Measurements from ENCODE around the gene GCLM. TPM values are rescaled to one million over a fixed set of nuclear protein-coding genes. Genes with fewer than 3 reads are reported as not detected.

The GCLM gene
- polyA plus RNA-seq, 1 donor (not counting 4 experiments of a cell fraction or from before 2014, with no cell fraction given): 41.8 TPM

DNA sequence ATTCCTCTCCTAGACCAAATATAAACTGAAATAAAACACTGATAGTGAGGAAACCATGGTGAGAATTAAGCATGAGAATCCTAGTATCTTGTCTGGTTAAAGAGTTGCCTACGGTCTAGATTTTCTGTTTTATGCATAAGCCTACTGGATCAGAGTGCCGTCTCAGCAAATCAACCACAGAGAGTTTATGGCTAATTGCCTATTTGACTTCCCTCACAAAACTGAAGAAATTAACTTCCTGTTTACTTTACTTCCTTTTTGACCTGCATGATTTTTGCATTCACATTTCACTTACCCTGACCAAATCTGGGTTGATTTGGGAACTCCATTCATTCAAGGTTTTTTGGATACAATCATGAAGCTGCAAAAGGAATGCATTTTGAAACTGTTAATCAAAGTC is 5.0 kb downstream of the GCLM start:
- DNase-seq (ENCODE audit: low read depth, low spot score): no peak
- no peak overlapping the region for H3K4me3 ChIP-seq (ENCODE audit: control insufficient read depth in 2 of 3, extremely low read depth in 1 of 3, insufficient read depth in 2 of 3, low read depth in 1 of 3, low read length in 3 of 3)
- dilution Hi-C loops (cut with MboI; ENCODE audit: extremely low pct_ligation_motif_present, low sequenced_read_pairs): no loop called here

DNA sequence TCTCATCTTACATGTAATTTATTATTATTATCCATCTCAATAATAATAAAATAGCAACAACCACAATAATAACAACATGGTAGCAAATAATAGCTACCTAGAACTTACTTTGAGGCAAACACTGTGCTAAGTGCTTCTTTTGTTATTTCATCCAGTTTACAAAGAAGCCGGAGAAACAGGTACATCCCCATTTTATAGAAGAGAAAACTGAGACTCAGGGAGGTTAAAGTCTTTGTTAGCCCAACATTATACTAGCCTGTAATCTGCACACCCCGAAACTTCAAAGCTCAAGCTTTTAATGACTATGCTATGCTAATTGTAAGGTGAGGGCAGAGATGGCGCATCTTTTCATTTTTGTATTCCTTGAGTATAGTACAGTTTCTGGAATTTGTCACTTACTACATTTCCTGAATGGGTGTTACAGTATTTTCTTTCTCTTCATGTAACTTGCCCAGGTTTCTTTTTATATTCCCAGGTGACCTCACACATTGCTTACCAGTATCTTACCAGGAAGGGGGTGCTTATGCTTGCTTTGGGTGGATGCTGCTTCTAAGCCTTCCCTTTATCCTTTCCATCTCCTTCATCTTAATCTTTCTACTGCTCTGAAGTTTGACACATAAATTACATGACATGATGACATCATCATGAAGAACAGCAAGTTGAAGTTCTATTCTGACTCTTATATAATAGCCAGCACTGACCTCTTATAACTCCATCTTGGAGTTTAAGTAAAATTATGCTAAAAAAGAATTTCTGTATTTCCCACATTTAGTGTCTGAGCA is 8.3 kb downstream of the GCLM start:
- Histone ChIP-seq H3K9me3 (ENCODE audit: control insufficient read depth, low read depth, low read length) (no peaks in the 10 kb centered on the region), H3K9ac (ENCODE audit: control insufficient read depth, extremely low read depth, insufficient read depth, low read length) (no peak overlapping the region), H3K27ac (ENCODE audit: control insufficient read depth, insufficient read depth, low read length) (no peak overlapping the region), H3K4me1 (ENCODE audit: control insufficient read depth, extremely low read depth, insufficient read depth, low read length) (no peaks in the 10 kb centered on the region), H3K4me3 (ENCODE audit: control insufficient read depth in 2 of 3, extremely low read depth in 1 of 3, insufficient read depth in 2 of 3, low read depth in 1 of 3, low read length in 3 of 3) (no peak overlapping the region), H3K9me1 (ENCODE audit: control insufficient read depth, extremely low read depth, insufficient read depth, low read length) (no peaks in the 10 kb centered on the region), H4K20me1 (ENCODE audit: control insufficient read depth, extremely low read depth, insufficient read depth, low read length) (no peaks in the 10 kb centered on the region), H3K27me3 (ENCODE audit: control insufficient read depth, extremely low read depth, insufficient read depth, low read length) (no peaks in the 10 kb centered on the region), H3K79me2 (ENCODE audit: control insufficient read depth, insufficient read depth, low read length) (peaks cover 29% of the 10 kb centered on the region), H3K4me2 (ENCODE audit: control insufficient read depth, extremely low read depth, insufficient read depth, low read depth, low read length) (no peak overlapping the region), H3K36me3 (ENCODE audit: control insufficient read depth in 2 of 2, extremely low read depth in 1 of 2, insufficient read depth in 2 of 2, low read length in 2 of 2) (peaks cover 0 to 2% of the 10 kb centered on the region in 2 experiments), H2AFZ (ENCODE audit: control insufficient read depth, low read length) (no peak overlapping the region)
- FAIRE-seq (no peak), DNase-seq (ENCODE audit: low read depth, low spot score) (no peak)
- dilution Hi-C loops (cut with MboI; ENCODE audit: extremely low pct_ligation_motif_present, low sequenced_read_pairs): no loop called here
- TF ChIP-seq, protein P1, sequence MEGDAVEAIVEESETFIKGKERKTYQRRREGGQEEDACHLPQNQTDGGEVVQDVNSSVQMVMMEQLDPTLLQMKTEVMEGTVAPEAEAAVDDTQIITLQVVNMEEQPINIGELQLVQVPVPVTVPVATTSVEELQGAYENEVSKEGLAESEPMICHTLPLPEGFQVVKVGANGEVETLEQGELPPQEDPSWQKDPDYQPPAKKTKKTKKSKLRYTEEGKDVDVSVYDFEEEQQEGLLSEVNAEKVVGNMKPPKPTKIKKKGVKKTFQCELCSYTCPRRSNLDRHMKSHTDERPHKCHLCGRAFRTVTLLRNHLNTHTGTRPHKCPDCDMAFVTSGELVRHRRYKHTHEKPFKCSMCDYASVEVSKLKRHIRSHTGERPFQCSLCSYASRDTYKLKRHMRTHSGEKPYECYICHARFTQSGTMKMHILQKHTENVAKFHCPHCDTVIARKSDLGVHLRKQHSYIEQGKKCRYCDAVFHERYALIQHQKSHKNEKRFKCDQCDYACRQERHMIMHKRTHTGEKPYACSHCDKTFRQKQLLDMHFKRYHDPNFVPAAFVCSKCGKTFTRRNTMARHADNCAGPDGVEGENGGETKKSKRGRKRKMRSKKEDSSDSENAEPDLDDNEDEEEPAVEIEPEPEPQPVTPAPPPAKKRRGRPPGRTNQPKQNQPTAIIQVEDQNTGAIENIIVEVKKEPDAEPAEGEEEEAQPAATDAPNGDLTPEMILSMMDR (optimal IDR thresholded peaks at IDR 0.05 in 1 of 3, IDR thresholded peaks at IDR 0.05 in 1 of 3, conservative IDR thresholded peaks at IDR 0.05 in 1 of 3; ENCODE audit: extremely low read depth in 1 of 3, insufficient read depth in 2 of 3, low read length in 3 of 3): no peak
- no peak for TF ChIP-seq EZH2 (IDR thresholded peaks at IDR 0.05; ENCODE audit: low read length)

More for the DNA sequence above, 5.0 kb downstream of the GCLM start:
- FAIRE-seq: no peak
- H2AFZ ChIP-seq (ENCODE audit: control insufficient read depth, low read length): no peak overlapping the region
- H4K20me1 ChIP-seq (ENCODE audit: control insufficient read depth, extremely low read depth, insufficient read depth, low read length): no peaks in the 10 kb centered on the region
- peaks cover 60% of the 10 kb centered on the region for H3K79me2 ChIP-seq (ENCODE audit: control insufficient read depth, insufficient read depth, low read length)
- TF ChIP-seq EZH2 (IDR thresholded peaks at IDR 0.05; ENCODE audit: low read length): no peak
- TF ChIP-seq, protein P1 (optimal IDR thresholded peaks at IDR 0.05 in 1 of 3, IDR thresholded peaks at IDR 0.05 in 1 of 3, conservative IDR thresholded peaks at IDR 0.05 in 1 of 3; ENCODE audit: extremely low read depth in 1 of 3, insufficient read depth in 2 of 3, low read length in 3 of 3): no peak
- no peaks in the 10 kb centered on the region for H3K36me3 ChIP-seq (ENCODE audit: control insufficient read depth in 2 of 2, extremely low read depth in 1 of 2, insufficient read depth in 2 of 2, low read length in 2 of 2)
- H3K27me3 ChIP-seq (ENCODE audit: control insufficient read depth, extremely low read depth, insufficient read depth, low read length): no peaks in the 10 kb centered on the region
- H3K9me3 ChIP-seq (ENCODE audit: control insufficient read depth, low read depth, low read length): no peaks in the 10 kb centered on the region
- peaks cover 16% of the 10 kb centered on the region for H3K4me1 ChIP-seq (ENCODE audit: control insufficient read depth, extremely low read depth, insufficient read depth, low read length)
- H3K4me2 ChIP-seq (ENCODE audit: control insufficient read depth, extremely low read depth, insufficient read depth, low read depth, low read length): no peak overlapping the region
- H3K9me1 ChIP-seq (ENCODE audit: control insufficient read depth, extremely low read depth, insufficient read depth, low read length): no peaks in the 10 kb centered on the region
- H3K27ac ChIP-seq (ENCODE audit: control insufficient read depth, insufficient read depth, low read length): no peak overlapping the region
- H3K9ac ChIP-seq (ENCODE audit: control insufficient read depth, extremely low read depth, insufficient read depth, low read length): no peak overlapping the region
